Activated naive CD8-positive, alpha-beta T cell treated with anti-CD3 and anti-CD28 coated beads for 36 hours (primary cell): Measurements from ENCODE around the gene PEX1. TPM values are rescaled to one million over a fixed set of nuclear protein-coding genes. Genes with fewer than 3 reads are reported as not detected.
"Not testable (repeated sequence)": the region's sequence is repeated elsewhere in the genome, so short reads cannot be mapped to it uniquely, and the experiment has no call there.

ENCODE experiments used
- DNase-seq: peaks from one replicate; pipeline ENCODE4 v3.0.0; 2021
- H3K27ac Mint-ChIP-seq: one replicate; pipeline ENCODE4 v1.8.0; 2022; ENCODE audit warnings: mild to moderate bottlenecking, moderate library complexity, mixed read lengths
- H3K27me3 Mint-ChIP-seq: one replicate; pipeline ENCODE4 v1.8.0; 2022; ENCODE audit warnings: mild to moderate bottlenecking, mixed read lengths
- H3K36me3 Mint-ChIP-seq: one replicate; pipeline ENCODE4 v1.8.0; 2021; ENCODE audit warnings: mild to moderate bottlenecking, mixed read lengths
- H3K4me1 Mint-ChIP-seq: one replicate; pipeline ENCODE4 v1.8.0; 2021; ENCODE audit warnings: mixed read lengths
- H3K4me3 Mint-ChIP-seq: one replicate; pipeline ENCODE4 v1.8.0; 2022; ENCODE audit warnings: mild to moderate bottlenecking, moderate library complexity, mixed read lengths
- H3K9me3 Mint-ChIP-seq: one replicate; pipeline ENCODE4 v1.8.0; 2022; ENCODE audit warnings: mixed read lengths
- total RNA-seq, 2 experiments: library from RNA; stranded (reverse); gene quantifications; one replicate each; pipeline ENCODE4 v1.2.3, GENCODE V29; 2021

Gene PEX1
- total RNA-seq, 2 experiments from 2014 or later = 16.7 to 17.8 TPM

- Mint-ChIP-seq H3K36me3 (peaks cover 7% of the 10 kb centered on the region), H3K27me3 (no peaks in the 10 kb centered on the region), H3K27ac (no peak overlapping the region), H3K4me1 (peaks cover 2% of the 10 kb centered on the region), H3K4me3 (no peak overlapping the region), H3K9me3 (no peaks in the 10 kb centered on the region)
- DNase-seq = no peak
Measured at GRCh38 chr7:92460109-92460508, 68.2 kb downstream of the PEX1 start.

GRCh38 chr7:92456236-92456635 is 72.1 kb downstream of the PEX1 start:
- no peak overlapping the region for H3K4me3 Mint-ChIP-seq
- H3K27ac Mint-ChIP-seq = no peak overlapping the region
- H3K4me1 Mint-ChIP-seq = no peaks in the 10 kb centered on the region
- peaks cover 12% of the 10 kb centered on the region for H3K36me3 Mint-ChIP-seq
- H3K9me3 Mint-ChIP-seq = no peaks in the 10 kb centered on the region
- DNase-seq = no peak
- no peaks in the 10 kb centered on the region for H3K27me3 Mint-ChIP-seq

DNA sequence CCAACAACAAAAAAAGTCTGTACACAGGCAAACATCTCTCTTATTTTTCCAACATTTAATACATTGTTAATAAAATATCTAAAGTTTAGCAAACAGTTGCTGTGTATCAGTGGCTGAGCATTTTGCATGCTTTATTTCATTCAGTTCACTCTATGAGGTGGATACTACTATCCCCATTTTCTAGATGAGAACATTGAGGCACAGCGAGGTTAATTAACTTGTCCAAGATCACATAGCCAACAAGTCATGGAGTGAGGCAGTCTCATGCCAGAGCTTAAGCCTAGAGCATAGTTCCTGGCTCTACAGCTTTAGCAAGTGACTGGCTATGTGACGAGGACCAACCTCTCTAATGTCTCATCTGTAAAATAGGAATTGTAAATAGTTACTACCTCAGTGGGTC is 76.7 kb downstream of the PEX1 start:
- H3K9me3 Mint-ChIP-seq = no peaks in the 10 kb centered on the region
- no peaks in the 10 kb centered on the region for H3K27me3 Mint-ChIP-seq
- no peak overlapping the region for H3K4me3 Mint-ChIP-seq
- H3K36me3 Mint-ChIP-seq = peaks cover 11% of the 10 kb centered on the region
- peaks cover 5% of the 10 kb centered on the region for H3K4me1 Mint-ChIP-seq
- no peak for DNase-seq
- H3K27ac Mint-ChIP-seq = no peak overlapping the region

DNA sequence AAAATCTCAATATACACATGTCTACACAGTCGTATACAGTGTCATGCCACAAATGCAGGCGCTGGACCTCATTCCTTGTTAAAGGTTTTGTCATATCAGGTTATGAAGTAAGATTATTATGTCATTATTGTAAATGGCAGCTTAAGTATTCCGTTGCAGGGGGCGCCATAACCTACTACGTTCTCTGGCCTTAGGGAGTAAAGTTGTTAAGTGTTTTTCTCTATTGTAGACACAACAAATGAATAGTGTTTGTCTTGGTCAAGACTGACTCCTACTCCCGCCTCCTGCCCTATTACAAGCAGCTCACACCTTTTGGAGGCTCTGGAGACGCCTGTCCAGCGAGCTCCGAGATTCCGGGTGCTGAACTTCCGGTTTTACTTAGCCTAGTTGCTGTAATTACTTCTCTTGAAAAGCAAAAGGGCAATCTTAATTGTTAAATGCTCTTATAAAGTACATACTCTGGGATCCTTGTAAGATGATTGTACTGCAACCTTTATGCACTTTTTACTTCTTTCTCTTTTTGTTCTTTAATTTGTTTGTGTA is 80.0 kb downstream of the PEX1 start:
- Mint-ChIP-seq H3K4me3 (peak overlapping the region; percentile 86), H3K27me3 (no peaks in the 10 kb centered on the region), H3K36me3 (peaks cover under 1% of the 10 kb centered on the region), H3K9me3 (no peaks in the 10 kb centered on the region), H3K4me1 (peaks cover 16% of the 10 kb centered on the region), H3K27ac (peak overlapping the region; percentile 93)
- DNase-seq = peak; percentile 38

DNA sequence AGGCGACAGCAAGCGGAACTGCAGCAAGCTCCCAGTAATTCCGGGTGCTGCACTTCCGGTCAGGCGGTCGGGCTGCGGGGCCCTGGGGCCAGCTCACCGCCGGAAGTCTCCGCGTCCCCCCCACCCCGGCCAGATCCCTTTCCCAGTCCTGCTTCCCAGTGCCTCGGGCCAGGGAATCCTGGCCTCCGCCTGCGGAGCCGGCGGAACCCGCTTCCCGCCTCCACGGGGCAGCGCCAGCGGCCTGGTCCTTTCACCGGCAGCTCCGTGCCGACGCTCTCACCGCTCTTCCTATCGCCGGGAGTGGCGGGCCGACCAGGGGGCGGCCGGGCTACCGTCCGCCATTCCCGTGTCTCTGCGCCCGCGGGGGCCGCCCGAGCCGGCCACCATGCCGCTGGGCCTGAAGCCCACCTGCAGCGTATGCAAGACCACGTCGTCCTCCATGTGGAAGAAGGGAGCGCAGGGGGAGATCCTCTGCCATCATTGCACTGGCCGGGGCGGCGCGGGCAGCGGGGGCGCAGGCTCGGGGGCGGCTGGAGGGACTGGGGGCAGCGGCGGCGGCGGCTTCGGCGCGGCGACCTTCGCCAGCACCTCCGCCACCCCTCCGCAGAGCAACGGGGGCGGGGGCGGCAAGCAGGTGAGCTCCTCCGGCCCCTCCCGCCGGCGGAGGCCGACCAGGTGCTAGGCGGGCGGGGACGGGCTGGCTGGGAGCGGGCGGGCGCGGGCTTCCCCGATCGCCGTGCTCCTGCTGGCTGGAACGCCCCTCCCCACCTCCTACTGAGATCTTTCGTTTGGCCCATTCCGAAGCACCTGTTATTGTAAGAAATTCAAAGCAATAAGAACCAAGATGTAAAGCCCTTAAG is 80.7 kb downstream of the PEX1 start, which contains the start of gene GATAD1:
TSS of gene GATAD1 (plus strand) at position 138 of the 860 bp plus-strand sequence. CDS start at position 386, 248 bp downstream.
- H3K27me3 Mint-ChIP-seq = no peaks in the 10 kb centered on the region

DNA sequence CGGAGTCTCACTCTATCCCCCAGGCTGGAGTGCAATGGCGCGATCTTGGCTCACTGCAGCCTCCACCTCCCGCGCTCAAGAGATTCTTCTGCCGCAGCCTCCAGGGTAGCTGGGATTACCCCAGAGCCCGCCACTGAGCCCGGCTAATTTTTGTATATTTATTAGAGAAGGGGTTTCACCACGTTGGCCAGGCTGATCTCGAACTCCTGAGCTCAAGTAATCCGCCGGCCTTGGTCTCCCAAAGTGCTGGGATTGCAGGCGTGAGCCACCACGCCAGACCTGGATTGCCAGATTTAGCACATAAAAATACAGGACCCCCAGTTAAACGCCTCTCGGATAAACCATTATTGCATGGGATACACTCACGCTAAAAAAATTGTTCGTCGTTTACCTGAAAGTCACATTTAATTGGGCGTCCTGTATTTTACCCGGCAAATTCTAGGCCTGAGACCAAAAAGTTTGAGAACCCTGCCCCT is 81.4 kb downstream of the PEX1 start:
- H3K4me1 Mint-ChIP-seq = peaks cover 16% of the 10 kb centered on the region
- H3K9me3 Mint-ChIP-seq = no peaks in the 10 kb centered on the region
- peak overlapping the region; percentile 83 for H3K27ac Mint-ChIP-seq
- H3K36me3 Mint-ChIP-seq = no peaks in the 10 kb centered on the region
- DNase-seq = no peak
- H3K27me3 Mint-ChIP-seq = no peaks in the 10 kb centered on the region
- H3K4me3 Mint-ChIP-seq = peak overlapping the region; percentile 79

More for the DNA sequence above, 80.7 kb downstream of the PEX1 start, which contains the start of gene GATAD1:
- Mint-ChIP-seq H3K4me3 (peak within 1 kb of the TSS; percentile 86), H3K36me3 (no peaks in the 10 kb centered on the region), H3K4me1 (peaks cover 16% of the 10 kb centered on the region), H3K9me3 (no peaks in the 10 kb centered on the region), H3K27ac (peak within 1 kb of the TSS; percentile 93)
- DNase-seq = peak; percentile 83

DNA sequence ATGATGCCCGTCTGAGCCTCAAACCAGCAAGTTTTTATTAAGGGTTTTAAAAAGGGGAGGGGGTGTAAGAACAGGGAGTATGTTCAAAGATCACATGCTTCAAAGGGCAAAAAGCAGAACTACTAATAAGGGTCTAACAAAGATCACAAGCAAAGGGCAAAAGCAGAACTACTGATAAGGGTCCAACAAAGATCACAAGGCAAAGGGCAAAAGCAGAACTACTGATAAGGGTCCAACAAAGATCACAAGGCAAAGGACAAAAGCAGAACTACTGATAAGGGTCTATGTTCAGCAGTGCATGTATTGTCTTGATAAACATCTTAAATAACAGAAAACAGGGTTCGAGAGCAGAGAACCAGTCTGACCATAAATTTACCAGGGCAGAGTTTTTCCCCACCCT is 85.6 kb downstream of the PEX1 start:
- peaks cover 23% of the 10 kb centered on the region for H3K4me1 Mint-ChIP-seq
- not testable (repeated sequence) for H3K27ac Mint-ChIP-seq, H3K9me3 Mint-ChIP-seq, H3K36me3 Mint-ChIP-seq, H3K27me3 Mint-ChIP-seq, DNase-seq, H3K4me3 Mint-ChIP-seq

DNA sequence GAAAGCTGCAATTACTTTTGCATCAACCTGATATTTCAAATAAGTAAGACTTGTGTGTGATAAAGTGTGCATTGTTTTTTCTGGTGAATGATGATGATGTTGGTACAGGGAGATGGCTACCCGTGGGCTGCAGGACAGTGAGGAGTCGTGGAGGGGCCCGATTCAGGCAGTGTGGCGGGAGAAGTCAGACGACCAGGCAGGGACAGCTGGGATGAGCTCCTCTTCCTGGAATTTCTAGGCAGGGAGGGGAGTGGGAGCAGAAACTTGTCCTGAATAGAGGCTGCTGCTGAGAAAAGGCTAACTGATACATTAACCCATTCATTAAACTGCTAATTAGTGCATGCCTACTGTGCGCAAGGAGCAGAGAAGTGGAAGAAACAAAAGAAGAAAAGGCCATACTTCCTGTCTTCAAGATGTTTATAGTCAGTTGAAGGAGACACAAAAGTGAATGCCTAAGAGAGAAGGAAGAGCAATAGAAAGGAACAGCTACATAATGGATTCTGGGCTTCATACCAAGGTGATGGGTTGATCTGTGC is 90.3 kb downstream of the PEX1 start:
- H3K36me3 Mint-ChIP-seq = no peaks in the 10 kb centered on the region
- no peak overlapping the region for H3K27ac Mint-ChIP-seq
- no peaks in the 10 kb centered on the region for H3K27me3 Mint-ChIP-seq
- peaks cover 13% of the 10 kb centered on the region for H3K4me1 Mint-ChIP-seq
- H3K4me3 Mint-ChIP-seq = no peak overlapping the region
- no peak for DNase-seq
- no peaks in the 10 kb centered on the region for H3K9me3 Mint-ChIP-seq

Other genes with a start within 250 kb of the PEX1 start
- 10 to 100 TPM; 14.9 to 15.1 TPM for gene GATAD1, start 81.0 kb downstream of the PEX1 start, total RNA-seq
- not detected for gene ERVW-1, start 50.6 kb downstream of the PEX1 start, total RNA-seq
- 10 to 100 TPM; 13.9 to 16.4 TPM for gene RBM48, start 275 bp upstream of the PEX1 start, total RNA-seq
- gene FAM133B, start 61.9 kb upstream of the PEX1 start, total RNA-seq = 10 to 100 TPM; 32.1 to 36.3 TPM